ENCODE measurements around the gene VTA1.

Gene VTA1

DNA sequence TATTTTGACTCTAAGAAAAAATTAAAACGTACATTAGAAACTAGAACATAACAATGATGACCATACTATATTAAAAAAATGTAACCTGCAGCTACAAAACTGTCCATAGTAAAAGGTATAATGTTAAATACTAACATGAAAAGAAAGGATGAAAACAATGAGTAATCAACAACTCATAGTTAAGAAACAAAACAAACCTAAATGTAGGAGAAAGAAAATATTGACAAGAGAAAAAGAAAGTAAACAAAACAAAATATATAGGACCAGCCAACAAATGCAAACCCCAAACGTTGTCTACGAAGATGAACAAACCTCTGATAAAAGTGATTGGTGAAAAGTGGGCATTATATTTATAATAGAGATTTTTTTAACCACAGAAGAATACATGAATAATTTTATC is 113.7 kb downstream of the VTA1 start:
- in situ Hi-C loops (cut with HindIII; ENCODE audit: low sequenced_read_pairs) = no loop called here

DNA sequence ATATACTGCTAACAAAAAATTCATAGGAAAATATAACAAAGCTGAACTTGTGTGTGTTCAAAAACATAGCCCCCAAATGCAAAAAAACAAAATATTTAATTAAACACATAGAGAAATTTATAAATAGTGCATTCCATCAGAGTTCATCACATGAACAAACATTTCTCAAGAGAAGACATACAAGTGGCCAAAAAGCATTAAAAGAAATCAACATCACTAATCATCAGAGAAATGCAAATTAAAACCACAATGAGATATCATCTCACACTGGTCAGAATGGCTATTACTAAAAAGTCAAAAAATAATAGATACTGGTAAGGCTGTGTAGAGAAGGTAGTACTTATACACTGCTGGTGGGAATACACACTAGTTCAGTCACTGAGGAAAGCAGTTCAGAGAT is 115.2 kb downstream of the VTA1 start:
- in situ Hi-C loops (cut with HindIII; ENCODE audit: low sequenced_read_pairs) = no loop called here

DNA sequence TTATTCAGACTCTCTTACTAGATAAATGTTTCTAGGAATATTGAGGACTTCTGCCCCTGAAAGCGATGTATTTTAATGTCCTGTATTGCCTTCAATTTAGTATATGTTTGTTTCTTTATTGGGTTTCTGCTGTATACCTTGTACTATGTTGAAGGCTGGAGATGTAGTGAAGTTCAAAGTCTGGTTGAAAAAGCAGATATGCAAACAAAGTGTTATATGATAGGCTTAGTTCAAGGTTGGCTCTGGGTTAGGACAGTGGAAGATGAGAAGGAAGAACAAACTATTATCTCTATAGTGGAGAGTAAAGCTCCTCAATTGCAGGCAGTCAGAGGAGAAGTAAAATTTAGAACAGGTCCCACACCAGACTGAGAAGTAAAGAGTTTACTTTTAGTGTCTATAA is 118.4 kb downstream of the VTA1 start:
- in situ Hi-C loops (cut with HindIII; ENCODE audit: low sequenced_read_pairs) = no loop called here

DNA sequence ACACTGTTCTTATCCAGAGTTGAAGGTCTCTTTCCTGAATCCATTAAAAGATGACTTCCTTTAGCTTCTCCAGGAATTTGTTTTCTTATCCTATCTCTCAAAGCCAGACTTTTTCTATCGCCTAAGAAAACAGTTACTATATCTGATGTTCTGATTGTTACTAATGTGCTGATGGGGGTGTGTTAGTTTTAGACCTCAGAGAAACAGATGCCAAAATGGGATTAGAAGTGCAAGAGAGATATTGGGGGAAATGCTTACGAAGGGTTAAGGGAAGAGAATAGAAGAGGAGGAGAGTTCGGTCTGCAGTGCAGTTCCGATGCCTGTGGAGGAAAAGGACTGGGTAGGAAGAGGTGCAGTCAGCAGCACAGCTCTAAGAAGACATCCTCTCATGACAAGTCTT is 119.0 kb downstream of the VTA1 start:
- in situ Hi-C loops (cut with HindIII; ENCODE audit: low sequenced_read_pairs) = no loop called here

DNA sequence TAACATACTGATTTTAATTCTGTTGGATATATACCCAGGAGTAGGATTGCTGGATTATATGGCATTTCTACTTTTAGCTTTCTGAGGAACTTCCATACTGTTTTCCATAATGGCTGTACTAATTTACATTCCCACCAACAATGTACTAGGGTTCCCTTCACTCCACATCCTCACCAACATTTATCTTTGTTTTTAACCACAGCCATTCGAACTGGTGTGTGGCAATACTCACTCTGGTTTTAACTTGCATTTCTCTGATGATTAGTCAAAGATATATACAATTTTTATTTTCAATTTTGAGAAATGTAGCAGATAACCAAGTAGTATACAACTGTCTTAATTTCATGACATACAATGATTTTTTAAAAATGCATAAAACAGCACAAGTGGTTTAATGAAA is 124.4 kb downstream of the VTA1 start:
- in situ Hi-C loops (cut with HindIII; ENCODE audit: low sequenced_read_pairs) = no loop called here
